GM21390 (cell line): Measurements from ENCODE around the gene ARHGAP42.
A peak's percentile ranks its signal among the peaks of the same experiment; 100 is the strongest.

Experiments used
- ATAC-seq: cut with Tn5 transposase; IDR thresholded peaks from one replicate; pipeline ENCODE4 v1.9.1; 2021; ENCODE audit not compliant: unreplicated experiment

ARHGAP42 gene

DNA sequence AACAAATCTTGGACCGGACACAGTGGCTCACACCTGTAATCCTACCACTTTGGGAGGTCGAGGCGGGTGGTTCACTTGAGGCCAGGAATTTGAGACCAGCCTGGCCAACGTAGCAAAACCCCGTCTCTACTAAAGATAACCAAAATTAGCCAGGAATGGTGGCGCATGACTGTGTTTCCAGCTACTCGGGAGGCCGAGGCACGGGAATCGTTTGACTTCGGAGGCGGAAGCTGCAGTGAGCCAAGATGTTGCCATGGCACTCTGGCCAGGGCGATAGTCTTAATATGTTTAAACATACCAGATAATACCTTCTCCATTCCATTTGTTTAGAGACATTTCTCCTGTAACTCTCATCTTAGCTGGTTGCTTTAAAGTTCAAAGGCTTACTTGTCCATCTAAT lies 218.6 kb downstream of the ARHGAP42 start:
- ATAC-seq, result no peak

GRCh38 chr11:100908746-100909145 lies 221.7 kb downstream of the ARHGAP42 start:
- ATAC-seq, result peak; percentile 50

- peak; percentile 97 for ATAC-seq
These were observed 223.7 kb downstream of the ARHGAP42 start for GRCh38 chr11:100910808-100911207.

DNA sequence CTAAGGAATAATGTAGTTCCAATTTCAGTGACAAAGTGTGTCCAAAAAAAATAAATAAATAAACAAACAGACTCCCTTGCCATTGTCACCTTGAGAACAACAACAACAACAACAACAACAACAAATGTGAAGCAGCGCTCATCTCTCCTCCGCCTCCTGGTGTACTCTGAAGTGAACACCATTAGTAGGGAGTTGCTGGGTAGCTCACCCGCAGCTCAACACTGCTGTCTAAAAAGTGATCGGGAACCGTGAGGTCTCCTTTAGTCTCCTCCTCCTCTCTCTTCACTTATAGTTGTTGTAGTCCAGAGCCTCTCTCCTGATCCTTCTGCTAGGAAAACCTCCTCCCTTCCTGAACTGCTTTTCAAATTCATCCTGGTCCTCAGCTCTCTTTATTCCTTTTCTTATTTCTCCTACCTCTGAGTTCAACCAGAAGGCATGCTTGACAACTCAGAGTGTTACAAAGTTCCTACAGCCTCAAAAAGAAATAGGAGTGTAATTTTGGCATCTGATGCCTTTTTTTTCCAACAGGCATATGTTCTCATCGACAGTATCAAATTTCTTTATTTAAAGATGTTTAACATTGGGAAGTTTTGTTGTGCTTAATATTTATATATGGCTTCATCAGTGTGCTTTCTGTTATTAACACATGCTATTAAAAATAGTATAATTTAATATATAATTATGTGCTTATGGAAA lies 227.5 kb downstream of the ARHGAP42 start:
- ATAC-seq, result no peak

- no peak for ATAC-seq
These were observed 231.7 kb downstream of the ARHGAP42 start for GRCh38 chr11:100918551-100919500.

- ATAC-seq, result no peak
These were observed 233.5 kb downstream of the ARHGAP42 start for GRCh38 chr11:100920593-100920992.

DNA sequence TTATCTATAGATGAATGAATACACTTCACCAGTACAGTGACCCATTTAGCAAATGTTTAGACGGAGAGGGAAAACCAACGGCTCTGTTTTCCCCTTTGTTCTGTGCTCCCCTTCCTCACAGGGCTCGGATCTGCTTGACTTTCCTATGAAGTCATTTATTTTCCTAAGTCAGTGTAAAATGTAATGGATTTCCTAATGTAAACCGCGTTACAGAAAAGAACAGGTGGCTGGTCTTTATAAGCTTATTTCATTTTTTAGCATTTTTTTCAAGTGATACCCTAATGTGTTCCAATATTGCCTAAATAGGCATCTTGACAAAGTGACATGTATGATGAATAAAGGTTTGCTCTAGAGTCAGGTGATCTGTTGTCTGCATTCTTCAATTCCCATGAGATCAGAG lies 235.0 kb downstream of the ARHGAP42 start:
- ATAC-seq, result no peak

- no peak for ATAC-seq
These were observed 236.5 kb downstream of the ARHGAP42 start for GRCh38 chr11:100923555-100923954.

- peak; percentile 76 for ATAC-seq
These were observed 238.8 kb downstream of the ARHGAP42 start for GRCh38 chr11:100925935-100926334.

GRCh38 chr11:100927579-100927978 lies 240.5 kb downstream of the ARHGAP42 start:
- no peak for ATAC-seq

- no peak for ATAC-seq
These were observed 241.3 kb downstream of the ARHGAP42 start for GRCh38 chr11:100928426-100928825.

GRCh38 chr11:100929377-100929776 lies 242.3 kb downstream of the ARHGAP42 start:
- peak; percentile 66 for ATAC-seq

DNA sequence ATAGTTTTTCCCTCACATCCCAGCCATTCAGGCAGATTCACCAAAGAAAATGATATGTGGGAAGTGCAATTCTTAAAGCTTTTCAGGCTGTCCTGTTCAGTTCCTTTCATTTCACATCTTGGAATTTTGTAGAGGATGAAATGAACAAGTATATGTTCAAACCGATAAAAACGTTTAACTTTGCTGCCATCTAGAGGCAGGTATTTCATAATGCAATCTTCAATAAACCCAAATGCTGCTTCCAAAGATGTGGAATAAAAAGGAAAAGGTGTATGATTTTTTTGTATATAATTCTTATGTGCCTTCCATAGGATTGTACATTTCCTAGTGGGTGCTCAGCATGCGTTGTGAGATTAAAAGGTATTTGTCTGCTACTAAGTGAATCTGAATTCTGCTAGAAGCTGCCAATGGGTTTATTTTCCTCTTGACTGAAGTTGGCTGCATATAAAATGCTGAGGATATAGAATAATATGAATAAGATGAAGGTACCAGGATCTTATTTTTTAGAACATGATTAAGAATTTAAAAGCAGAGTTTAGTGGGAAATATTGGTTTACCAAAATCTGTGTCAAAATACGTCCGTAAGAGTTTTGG lies 243.2 kb downstream of the ARHGAP42 start:
- ATAC-seq, result no peak

- ATAC-seq, result peak; percentile 40
These were observed 245.5 kb downstream of the ARHGAP42 start for GRCh38 chr11:100932474-100933100.

- ATAC-seq, result no peak
These were observed 249.7 kb downstream of the ARHGAP42 start for GRCh38 chr11:100936781-100937180.

DNA sequence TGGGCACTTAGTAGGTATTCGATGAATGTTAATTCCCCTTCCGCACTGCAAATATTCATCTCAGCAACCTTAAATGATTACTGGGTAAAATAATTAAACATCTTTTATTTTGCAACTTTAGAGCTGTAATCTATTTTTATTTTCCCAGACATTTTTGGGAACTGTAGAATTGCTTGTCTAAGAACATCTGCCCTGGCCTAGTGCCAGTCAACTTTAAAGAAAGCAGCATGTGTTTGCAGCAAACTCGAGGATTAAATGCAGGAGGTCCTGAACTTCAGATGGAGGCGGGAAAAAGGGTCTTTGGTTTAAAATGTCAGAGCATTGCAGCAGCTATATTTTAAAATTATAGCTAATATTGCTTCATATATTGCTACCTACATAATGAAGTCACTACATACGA lies 252.5 kb downstream of the ARHGAP42 start:
- ATAC-seq, result no peak

DNA sequence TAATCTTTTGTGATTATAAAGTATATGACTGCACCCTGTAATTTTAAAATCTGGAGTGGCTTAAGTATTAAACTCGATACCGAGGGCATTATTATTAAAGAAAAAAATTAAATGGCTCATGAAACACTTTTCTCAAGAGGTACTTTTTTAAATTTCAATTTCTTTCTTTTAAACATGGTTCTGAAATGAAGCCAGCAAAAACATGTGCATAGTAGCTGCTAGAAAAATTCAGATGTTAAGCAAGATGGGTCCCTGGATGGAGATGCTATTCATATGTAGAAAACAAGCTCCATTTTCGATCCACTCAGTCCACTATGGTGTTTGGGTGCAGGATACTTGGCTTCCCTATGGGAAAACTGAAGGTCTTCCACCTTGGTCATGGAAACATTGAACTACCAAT lies 253.0 kb downstream of the ARHGAP42 start:
- ATAC-seq, result no peak

DNA sequence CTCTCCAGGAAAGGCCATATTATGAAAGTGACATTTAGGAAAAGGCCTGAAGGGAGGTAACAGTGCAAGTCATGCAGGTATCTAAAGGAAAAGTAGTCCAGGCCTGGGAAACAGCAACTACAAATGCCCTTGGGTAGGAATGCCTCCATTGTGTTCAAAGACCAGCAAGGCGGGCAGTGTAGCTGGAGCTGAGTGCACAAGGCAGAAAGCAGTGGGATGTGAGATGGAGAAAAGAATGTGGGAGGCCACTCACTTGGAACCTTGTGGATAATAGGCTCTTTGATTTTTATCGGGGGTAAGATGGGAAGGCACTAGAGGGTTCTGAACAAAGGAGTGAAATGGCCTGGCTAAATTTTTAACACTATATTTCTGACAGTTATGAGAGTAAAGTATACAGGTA lies 253.9 kb downstream of the ARHGAP42 start:
- ATAC-seq, result no peak

GRCh38 chr11:100942016-100942415 lies 254.9 kb downstream of the ARHGAP42 start:
- ATAC-seq, result no peak

DNA sequence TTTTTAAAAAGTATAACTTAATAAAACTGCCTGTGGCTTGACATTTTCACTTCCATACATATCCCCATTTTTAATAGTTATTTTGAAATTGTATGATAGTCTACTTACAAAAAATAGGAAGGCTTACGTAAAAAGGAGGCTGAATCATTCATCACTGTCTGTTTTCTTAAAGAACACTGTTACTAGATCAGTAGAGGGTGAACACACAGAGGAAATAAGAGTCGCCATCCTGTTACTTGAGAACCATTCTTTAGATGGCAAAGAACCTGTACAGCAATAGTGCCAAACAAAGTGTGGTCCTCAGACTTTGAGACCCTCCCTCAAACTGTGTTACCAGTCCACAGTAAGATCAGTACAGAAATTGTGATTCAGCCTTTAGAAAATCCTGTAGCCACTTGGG lies 261.8 kb downstream of the ARHGAP42 start:
- ATAC-seq, result no peak

GRCh38 chr11:100949443-100949842 lies 262.4 kb downstream of the ARHGAP42 start:
- ATAC-seq, result no peak
